ENCODE results near the gene NRGN.

DNA sequence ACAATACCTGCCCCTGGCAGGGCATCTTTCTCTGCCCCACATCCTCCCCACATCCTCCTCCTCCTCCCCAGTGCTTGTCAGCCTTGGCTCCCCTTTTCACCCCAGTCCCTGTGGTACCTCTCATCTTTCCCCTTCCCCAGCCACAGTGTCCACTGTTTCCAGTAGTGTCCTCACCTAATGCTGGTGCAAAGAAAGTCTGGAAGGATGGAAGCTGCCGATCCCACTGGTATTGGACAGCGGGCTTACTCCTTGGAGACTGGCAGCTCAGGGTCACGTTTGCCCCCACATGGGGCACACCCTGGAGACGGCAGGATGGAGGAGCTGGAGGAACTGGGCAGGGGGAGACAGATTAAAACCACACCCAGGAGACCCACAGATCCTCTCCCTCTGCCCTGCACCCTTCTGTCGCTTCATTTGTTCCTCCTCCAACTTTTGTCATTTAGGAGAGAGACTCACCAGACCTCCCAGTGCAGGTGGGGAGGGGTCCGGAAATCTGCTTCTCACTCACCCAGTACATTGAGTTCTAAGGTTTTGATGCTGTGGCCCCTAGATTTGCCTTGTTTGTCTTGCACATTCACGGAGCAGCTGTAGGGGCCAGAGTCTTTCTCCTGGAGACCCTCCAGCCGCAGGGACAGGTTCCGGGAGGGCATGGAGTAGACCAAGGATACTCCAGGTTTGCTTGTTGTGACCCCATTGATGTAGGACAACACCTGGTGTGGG is 16.5 kb downstream of the NRGN start:
- no peak for TF ChIP-seq EZH2 (IDR thresholded peaks at IDR 0.05; ENCODE audit: borderline replicate concordance, control insufficient read depth, low read depth, low read length)
- TF ChIP-seq STAT1 (conservative IDR thresholded peaks at IDR 0.05) = no peak
- TF ChIP-seq, protein P1, sequence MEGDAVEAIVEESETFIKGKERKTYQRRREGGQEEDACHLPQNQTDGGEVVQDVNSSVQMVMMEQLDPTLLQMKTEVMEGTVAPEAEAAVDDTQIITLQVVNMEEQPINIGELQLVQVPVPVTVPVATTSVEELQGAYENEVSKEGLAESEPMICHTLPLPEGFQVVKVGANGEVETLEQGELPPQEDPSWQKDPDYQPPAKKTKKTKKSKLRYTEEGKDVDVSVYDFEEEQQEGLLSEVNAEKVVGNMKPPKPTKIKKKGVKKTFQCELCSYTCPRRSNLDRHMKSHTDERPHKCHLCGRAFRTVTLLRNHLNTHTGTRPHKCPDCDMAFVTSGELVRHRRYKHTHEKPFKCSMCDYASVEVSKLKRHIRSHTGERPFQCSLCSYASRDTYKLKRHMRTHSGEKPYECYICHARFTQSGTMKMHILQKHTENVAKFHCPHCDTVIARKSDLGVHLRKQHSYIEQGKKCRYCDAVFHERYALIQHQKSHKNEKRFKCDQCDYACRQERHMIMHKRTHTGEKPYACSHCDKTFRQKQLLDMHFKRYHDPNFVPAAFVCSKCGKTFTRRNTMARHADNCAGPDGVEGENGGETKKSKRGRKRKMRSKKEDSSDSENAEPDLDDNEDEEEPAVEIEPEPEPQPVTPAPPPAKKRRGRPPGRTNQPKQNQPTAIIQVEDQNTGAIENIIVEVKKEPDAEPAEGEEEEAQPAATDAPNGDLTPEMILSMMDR (IDR thresholded peaks at IDR 0.05 in 2 of 3, conservative IDR thresholded peaks at IDR 0.05 in 1 of 3; ENCODE audit: control insufficient read depth in 2 of 3, extremely low read depth in 1 of 3, insufficient read depth in 1 of 3, low read depth in 3 of 3, low read length in 3 of 3) = no peak
- no peak for TF ChIP-seq KDM1A (IDR thresholded peaks at IDR 0.05; ENCODE audit: borderline replicate concordance)
- no peak for TF ChIP-seq PBX3 (IDR thresholded peaks at IDR 0.05; ENCODE audit: insufficient replicate concordance, low read depth, low read length)
- TF ChIP-seq, protein P2, sequence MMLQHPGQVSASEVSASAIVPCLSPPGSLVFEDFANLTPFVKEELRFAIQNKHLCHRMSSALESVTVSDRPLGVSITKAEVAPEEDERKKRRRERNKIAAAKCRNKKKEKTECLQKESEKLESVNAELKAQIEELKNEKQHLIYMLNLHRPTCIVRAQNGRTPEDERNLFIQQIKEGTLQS (IDR thresholded peaks at IDR 0.05; ENCODE audit: borderline replicate concordance, extremely low read depth, low read depth, low read length) = no peak
- TF ChIP-seq, protein P3, sequence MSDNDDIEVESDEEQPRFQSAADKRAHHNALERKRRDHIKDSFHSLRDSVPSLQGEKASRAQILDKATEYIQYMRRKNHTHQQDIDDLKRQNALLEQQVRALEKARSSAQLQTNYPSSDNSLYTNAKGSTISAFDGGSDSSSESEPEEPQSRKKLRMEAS (IDR thresholded peaks at IDR 0.05; ENCODE audit: low read depth, low read length) = no peak
- no peak for TF ChIP-seq ZZZ3 (IDR thresholded peaks at IDR 0.05; ENCODE audit: control insufficient read depth, insufficient read length, low read depth)
- TF ChIP-seq EP300 (IDR thresholded peaks at IDR 0.05; ENCODE audit: borderline replicate concordance in 1 of 2, control insufficient read depth in 1 of 2, low read depth in 2 of 2, low read length in 2 of 2) = no peak
- TF ChIP-seq POLR2A (IDR thresholded peaks at IDR 0.05; ENCODE audit: low read depth, low read length) = no peak
- no peak for TF ChIP-seq BCL3 (IDR thresholded peaks at IDR 0.05; ENCODE audit: borderline replicate concordance, insufficient read depth, low read depth, low read length, poor library complexity, severe bottlenecking)
- TF ChIP-seq ETV6 (conservative IDR thresholded peaks at IDR 0.05 in 1 of 2, IDR thresholded peaks at IDR 0.05 in 1 of 2; ENCODE audit: borderline replicate concordance in 1 of 2, low read depth in 1 of 2) = no peak
- no peak for TF ChIP-seq HDGF (IDR thresholded peaks at IDR 0.05)

Measured in GM12878 (cell line).